NK-92 (cell line): ENCODE results near the gene EPB41.
"Not testable (repeated sequence)": the region's sequence is repeated elsewhere in the genome, so short reads cannot be mapped to it uniquely, and the experiment has no call there.

Source experiments
- DNase-seq: peaks from one replicate; lab custom pipeline; 2025; ENCODE audit not compliant: unreplicated experiment; lab: John Stamatoyannopoulos, UW

The EPB41 gene

DNA sequence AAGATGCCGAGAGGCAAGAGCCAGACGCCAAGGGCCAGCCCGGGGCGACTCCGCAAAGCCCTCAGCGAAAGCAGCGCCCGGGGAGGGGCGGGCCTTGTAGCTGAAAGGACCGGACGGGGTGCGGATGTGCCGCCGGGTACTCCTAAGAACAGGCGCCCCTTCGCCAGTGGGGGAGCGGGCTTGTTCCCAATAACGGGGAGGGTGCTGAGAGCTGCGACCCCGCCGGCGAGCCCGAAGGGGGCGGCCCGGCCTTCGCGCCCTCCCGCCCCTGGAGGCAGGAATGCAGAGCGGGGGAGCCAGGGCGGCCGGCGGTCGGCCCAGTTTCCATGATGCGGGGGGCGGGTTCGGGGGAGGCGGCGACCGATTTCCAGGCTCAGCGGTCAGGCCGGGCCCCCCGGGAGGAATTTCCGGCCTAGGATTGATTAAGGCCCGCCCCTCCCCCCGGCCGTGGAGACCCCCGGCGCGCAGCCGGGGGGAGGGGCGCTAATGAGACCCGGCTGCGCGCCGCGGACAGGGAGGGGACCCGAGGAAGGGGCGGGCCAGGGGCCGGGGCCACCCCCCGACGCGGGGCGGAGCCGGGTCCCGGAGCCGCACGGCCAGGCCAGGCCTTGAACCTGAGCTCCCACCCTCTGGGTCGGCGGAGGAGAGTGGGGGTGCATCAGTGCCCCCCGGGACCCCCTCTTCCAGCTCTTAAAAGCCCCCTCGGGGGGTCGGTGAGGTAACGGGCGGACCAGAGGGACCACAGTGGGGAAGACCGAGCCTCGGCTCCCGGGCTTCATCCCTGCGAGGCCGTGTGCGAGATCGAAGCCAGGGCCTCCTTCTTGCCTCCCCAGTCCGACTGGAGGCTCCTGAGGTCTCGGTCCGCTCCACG, 210.2 kb downstream of the EPB41 start:
- no peak for DNase-seq

DNA sequence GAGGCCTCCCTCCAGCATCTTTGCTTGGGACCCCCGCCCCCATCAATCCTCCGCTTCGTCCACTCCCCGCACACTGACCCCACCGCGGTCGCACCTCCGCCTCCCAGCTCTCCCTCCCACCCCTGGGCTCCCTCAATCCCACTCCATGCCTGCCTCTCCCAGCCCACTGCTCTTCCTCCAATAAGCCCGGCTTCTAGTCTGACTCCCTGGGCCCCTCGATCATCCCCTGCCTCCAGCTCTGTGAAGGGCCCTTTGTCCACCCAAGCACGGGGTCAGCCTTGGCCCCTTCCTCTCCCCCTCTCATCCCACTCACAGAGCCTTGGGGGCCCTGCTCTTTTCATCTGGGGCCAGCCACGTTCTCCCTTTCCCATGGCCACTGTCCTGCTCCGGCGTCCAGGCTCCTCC, 210.9 kb downstream of the EPB41 start:
- no peak for DNase-seq

DNA sequence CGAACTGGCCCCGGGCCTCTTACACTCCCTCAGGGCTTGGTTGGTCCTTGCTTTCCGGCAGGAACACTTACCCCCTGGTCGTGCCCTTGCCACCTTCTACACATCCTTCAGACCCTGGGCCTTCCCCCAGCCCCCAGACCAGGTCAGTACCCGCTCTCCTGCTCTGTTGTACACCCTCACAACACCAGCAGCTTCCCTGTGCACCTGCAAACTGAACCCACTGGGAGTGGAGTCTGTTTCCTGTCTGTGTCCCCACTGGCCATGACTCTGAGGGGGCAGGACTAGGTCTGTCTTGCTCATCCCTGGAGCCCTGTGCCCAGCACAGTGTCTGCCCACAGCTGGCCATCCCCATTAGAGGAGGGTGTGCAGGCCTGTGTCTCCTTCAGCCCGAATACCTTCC, 211.4 kb downstream of the EPB41 start:
- DNase-seq = no peak

DNA sequence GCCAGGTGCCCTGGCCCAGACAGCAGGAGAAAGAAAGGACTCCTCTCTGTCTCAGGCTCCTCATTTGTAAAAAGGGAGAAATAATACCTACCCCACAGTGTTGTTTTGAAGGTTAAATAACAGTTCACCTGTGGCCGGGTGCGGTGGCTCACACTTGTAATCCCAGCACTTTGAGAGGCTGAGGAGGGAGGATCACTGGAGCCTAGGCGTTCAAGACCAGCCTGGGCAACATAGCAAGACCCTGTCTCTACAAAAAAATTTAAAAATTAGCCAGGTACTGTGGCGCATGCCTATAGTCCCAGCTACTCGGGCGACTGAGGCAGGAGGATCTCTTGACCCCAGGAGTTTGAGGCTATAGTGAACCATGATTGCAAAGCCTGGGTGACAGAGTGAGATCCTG, 211.8 kb downstream of the EPB41 start:
- no peak for DNase-seq

DNA sequence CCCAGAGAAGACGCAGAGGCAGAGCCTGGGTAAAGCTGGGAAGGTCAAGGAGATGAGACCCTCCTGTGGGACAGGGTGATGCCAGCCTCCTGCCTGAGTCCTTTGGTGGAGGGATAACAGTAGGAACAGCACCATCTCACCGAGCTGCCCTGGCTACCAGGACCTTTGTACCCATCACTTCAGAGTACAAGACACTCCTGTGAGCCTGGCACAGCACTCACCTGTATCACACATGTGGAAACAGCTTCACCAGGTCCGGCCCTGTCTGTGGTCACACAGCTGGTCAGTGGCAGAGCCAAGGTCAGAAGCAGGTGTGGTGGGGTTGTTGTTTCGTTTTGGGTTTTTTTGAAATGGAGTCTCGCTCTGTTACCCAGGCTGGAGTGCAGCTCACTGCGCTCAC, 214.4 kb downstream of the EPB41 start:
- no peak for DNase-seq

DNA sequence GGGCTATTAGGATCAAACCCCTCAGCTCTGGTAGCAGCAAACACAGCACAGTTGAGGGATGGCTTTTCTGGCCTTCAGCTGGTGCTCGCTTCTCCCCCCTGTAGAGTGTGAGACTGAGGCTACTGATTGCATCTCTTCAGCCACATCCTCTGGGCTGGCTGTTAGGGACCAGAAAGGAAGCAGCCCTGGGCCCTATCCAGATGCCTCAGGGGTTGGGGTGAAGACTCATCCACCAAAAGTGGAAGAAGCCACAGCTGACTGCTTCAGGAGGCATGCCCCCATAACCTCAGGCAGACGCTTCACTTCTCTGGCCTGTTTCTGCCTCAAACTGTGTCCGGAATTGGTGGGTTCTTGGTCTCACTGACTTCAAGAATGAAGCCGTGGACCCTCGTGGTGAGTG, 215.5 kb downstream of the EPB41 start:
- DNase-seq = no peak

DNA sequence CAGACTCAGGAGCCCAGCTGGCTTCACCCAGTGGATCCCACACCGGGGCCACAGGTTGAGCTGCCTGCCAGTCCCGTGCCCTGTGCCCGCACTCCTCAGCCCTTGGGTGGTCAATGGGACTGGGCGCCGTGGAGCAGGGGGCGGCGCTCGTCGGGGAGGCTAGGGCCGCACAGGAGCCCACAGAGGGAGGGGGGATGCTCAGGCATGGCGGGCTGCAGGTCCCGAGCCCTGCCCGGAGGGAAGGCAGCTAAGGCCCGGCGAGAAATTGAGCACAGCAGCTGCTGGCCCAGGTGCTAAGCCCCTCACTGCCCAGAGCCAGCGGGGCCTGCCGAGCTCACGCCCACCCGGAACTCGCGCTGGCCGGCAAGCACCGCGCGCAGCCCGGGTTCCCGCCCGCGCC, 216.7 kb downstream of the EPB41 start:
- not testable (repeated sequence) for DNase-seq

DNA sequence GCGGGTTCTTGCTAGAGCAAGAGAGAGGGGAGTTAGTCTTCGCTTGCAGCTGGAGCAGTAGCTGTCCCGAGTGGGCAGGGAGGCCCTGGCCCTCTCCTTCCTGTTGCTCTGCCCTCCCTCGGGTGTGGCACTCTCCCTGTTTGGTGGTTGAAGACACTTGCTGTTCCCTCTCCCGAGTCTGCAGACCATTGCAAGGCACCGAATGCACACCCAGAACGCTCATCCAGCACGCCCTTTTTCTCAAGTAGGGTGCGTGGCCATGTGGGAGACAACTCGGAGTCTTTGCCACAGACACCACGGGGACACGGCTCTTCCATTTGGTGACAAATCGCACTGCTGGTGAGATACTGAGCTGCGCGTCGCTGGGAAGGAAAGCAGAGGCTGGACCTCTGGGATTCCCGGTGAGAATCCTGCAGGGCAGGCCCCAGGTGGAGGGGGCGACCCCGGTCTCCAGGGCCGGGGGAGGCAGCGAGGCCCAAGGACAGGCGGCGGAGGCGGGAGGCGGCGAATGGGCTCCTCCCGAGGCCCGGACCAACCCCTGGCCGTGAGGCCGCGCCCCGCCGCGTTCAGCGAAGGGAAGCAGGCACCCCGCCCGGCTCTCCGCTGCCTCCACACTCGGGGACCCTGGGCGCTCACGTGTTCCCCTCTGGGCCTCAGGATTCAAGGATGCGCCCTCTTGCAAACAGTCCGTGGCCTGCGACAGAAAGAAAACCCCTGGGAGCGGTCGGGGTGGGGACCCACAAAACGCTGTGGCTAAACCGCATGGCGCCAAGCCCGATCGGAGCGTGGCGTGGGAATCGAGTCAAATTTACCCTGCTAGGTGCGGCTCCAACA, 219.7 kb downstream of the EPB41 start:
- DNase-seq = no peak

DNA sequence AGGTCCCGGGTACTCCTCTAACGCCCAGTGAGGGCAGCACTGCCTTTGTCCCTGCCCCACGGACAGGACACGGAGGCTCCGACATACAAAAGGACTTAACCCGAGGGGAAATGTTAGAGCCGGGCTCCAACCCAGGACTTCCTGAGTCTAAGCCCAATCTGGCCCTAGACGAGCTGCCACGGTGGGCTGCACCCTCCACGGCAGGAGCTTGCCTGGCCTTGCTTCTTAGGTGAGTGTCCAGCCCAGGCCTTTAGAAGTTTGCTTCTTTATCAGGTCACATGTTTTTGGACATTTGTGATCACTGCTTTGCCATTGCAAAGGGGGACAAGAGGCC, 220.3 kb downstream of the EPB41 start:
- DNase-seq = no peak

DNA sequence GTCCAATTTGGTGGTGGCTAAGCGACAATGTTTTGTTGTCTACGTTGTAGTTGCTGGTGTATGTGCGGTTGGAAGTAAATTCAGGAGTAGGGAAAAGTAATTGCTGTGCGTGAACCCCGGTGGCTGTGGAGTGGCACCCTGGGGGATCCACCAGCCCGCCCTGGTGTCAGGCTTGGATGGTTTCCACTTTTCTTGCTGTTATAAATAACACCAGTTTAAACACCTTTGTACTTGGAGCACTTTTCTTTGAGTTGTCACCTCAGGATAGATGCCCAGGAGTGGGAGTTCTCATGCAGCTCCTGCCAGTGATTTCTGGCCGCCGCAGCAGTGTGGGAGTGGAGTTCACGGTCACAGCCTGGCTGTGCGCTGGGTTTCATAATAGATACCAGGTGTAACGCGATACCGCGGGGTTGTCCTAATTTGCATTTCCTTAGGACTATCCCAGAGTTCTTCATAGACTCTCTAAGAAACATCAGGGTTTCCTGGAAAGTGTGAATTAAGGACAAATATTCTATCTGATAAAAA, 222.1 kb downstream of the EPB41 start:
- no peak for DNase-seq

DNA sequence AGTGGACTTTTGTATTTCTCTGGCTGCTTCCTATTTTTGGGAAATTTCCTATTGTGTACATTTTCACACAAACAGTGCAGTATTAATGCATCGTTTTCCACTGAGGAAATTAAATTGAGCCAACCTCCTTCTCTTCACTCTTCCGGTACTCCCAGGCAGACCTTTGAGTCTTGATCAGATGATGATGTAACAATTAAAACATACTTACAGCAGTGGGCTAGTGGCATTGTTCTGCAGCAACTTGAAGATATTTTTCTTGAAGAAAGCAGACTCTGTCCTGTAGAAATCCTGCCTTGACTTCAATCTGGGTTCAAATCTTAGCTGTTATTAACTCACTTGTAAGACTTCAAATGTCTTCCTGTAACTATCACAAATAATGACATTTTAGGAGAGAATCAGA, 228.3 kb downstream of the EPB41 start:
- DNase-seq = no peak

DNA sequence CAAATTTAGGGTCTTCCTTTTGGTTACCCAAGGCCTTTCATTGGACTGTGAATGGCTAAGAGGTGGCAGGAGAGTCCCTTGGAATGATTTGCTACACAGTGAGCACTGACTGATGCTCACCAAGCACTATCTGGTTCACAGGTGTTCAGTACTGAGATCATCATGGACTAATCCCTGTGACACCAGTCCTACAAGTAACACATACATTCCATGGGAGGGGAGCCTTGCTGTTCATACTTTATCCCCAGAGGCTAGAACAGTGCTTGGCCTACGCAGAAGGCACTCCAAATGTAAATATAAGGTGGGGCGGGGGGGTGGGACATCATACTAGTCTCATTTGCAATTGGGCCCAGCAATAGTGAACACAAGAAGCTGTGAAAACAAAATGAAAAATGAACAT, 229.8 kb downstream of the EPB41 start:
- DNase-seq = no peak

DNA sequence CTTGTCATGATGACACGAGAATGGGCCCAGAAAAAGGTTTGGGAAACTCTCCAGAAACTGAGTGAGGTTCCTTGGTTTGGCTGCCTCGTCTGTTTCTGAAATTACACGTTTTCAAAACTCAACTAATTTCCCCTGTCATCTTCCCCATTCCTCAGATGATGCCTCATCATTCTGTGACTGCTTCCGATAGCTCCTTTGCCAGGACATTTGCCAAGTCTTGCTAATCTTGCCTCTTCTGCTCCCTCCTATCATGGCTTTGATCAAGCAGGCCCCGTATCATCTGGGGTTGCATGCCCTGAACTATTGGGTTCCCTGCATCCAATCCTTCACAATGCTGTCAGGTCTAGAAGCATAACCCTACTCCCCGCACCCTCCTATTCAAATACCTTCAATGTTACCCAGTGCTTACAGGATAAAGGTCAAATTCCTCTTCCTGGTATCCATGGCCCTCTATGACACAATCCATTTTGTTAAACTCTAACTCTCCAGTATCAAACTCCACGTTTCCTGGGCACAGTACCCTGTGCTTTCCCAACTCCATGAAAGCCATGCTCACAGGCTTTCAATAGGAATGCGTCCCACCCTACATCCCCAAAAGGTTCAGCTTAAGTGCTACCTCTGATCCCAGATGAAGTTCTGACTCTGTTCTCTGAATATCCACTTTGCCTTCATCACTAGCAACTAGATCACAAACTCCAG, 231.5 kb downstream of the EPB41 start:
- no peak for DNase-seq

DNA sequence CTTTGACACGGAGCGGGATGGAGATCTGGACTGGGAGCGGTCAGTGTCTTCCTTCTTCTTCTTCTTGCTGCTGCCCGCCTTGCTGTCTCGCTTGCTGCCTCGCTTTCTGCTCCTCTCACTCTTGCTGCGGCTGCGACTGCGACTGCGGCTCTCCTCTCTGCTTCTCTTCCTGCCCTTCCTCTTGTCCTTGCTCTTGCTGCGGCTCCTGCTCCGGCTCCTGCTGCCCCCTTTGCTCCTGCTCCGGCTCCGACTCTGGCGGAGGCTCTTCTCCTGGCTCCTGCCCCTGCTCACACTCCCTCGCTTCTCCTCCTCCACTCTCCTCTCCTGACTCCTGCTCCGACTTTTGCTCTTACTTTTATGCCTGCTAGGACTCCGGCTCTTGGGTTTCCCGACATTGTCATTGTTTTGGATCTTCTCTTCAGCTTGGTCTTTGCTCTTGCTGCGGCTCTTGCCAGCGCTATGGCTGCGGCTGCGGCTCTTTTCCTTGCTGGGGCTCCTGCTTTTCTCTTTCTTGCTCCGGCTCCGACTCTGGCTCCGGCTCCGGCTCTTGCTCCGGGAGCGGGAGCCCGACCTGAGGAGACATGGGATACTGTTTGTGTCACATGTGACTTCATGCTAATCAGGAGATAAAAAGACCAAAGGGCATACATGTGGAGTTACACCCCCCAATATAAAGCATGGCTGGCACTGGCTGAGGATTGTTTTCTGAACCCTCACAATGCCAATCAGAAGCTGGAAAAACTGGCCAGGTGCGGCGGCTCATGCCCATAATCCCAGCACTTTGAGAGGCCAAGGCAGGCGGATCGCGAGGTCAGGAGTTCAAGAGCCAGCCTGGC, 234.5 kb downstream of the EPB41 start:
- no peak for DNase-seq

DNA sequence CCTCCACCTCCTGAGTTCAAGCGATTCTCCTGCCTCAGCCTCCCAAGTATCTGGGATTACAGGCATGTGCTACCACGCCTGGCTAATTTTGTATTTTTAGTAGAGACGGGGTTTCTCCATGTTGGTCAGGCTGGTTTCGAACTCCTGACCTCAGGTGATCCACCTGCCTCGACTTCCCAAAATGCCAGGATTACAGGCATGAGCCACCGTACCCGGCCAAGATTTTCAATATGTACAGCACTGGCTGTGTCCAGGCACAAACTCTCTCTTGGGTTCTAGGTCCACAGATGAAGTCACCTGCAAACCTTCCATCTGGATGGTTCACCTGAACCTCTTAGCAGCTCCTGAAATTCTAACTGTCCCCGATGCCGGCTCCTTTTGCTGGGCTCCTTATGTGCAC, 236.0 kb downstream of the EPB41 start:
- DNase-seq = not testable (repeated sequence)

DNA sequence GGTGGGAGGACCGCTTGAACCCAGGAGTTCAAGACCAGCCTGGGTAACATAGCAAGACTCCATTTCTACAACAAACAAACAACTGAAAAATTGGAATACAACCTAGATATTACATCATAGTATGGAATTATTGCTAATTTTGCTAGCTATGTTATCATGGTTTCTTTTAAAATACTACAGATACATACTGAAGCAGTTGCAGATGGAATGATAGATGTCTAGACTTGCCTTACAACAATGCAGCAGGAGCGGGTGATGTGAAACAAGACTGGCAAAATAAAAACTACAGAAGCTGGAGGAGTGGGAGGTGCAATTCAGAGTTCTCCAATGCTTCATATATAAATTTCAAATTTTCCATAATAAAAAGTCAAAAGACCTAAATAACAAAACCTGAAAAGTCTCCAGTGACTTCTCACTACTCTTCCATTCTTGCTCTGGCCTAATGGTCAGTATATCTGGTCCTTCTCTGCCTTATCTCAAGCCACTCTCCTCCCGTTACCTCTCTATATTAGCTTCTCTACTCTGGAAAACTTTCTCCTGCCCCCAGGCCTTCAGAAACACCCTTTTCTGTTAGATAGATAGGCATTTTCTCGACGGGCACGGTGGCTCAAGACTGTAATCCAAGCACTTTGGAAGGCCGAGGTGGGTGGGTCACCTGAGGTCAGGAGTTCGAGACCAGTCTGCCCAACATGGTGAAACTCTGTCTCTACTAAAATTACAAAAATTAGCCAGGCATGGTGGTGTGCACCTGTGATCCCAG, 237.9 kb downstream of the EPB41 start:
- DNase-seq = no peak

DNA sequence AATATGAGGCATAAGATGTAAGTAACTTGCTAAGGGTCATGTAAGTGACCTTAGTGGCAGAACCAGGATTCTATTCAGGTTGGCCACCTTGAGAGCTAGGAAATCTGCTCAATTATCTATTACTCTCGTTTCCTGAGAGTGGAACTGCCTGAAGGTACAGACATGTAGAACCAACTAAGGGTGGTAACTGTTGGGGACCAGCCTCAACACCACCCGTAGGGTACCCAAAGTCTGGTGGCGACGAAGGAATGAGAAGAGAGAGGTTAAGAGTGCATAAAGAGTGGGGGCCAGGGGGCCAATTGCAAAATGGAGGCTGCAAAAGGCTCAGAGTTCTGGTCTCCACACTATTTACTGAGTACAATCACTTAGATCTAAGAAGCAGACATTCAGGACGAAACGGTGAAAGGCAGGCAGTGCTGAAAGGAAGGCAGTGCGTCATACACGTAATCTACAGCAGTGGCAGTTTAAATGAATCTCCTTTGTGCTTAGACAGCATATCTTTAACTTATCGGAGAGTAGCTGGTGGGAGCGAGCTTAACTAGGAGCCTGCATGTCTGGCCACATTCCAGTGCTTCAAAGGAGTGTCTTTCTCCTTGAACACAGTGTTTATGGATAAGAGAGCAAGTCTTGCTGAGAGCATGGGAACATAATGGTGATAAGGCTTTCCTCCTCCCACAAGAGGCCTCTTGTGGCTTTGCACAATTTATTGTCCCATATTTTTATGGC, 242.3 kb downstream of the EPB41 start:
- no peak for DNase-seq

DNA sequence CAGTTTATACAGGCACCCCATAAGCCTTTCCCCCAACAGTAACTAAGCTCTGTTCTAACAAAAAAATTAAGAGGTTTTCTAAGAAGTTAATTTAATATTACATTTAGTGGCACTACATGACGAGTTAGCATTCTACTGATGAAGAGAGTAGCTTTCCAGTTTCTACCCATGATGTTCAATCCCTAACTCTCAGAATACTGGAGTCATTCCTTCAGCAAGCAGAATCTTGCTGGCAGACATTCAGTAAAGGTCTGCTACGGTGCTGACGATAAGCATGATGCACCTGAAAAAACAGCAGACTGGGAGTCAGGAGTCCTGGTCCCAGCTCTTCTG, 242.9 kb downstream of the EPB41 start:
- DNase-seq = no peak

DNA sequence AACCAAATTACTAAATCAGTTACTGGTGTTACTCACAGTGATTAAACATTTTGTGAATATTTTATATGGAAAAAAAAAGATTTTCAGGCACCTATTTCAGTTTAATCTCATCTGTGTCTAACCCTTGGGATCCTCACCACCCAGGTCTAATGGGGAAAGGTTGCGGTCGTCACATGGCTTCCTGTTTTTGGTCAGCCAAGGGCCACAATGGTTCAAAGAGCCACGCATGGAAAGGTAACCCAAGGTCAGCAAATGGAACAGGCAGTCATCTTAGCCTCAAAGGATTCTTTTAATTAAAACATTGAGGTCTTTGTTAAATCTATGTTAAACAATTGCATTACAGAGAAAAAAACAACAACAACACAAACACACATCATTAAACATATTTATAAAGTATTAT, 245.4 kb downstream of the EPB41 start:
- DNase-seq = no peak
